Activated T-cell treated with anti-CD3 and anti-CD28 coated beads, Interleukin-2, amount 50 U/mL, for 4 hours (primary cell): ENCODE results near the gene CSGALNACT2. TPM values are rescaled to one million over a fixed set of nuclear protein-coding genes. Genes with fewer than 3 reads are reported as not detected.
A peak's percentile ranks its signal among the peaks of the same experiment; 100 is the strongest.
"Not testable (repeated sequence)": the region's sequence is repeated elsewhere in the genome, so short reads cannot be mapped to it uniquely, and the experiment has no call there.

Experiments
- ATAC-seq, 2 donors: fragments of 200-7000 bp; cut with Tn5 transposase; one replicate each; pipeline ENCODE4 v1.10.0; 2021
- DNase-seq: peaks from one replicate; pipeline ENCODE4 v3.0.0-alpha.2; 2020
- H3K27me3 Mint-ChIP-seq: one replicate; pipeline ENCODE4 v1.8.0; 2021; ENCODE audit warnings: low read depth, mixed read lengths
- H3K36me3 Mint-ChIP-seq: one replicate; pipeline ENCODE4 v1.8.0; 2022; ENCODE audit warnings: mixed read lengths; ENCODE audit not compliant: insufficient read depth
- H3K4me1 Mint-ChIP-seq: one replicate; pipeline ENCODE4 v1.8.0; 2021; ENCODE audit warnings: low read depth, mixed read lengths
- H3K4me3 Mint-ChIP-seq: one replicate; pipeline ENCODE4 v1.8.0; 2021; ENCODE audit warnings: mild to moderate bottlenecking, moderate library complexity, mixed read lengths
- H3K9me3 Mint-ChIP-seq: one replicate; pipeline ENCODE4 v1.8.0; 2021; ENCODE audit warnings: mixed read lengths
- total RNA-seq, 3 donors: library from RNA; stranded (reverse); gene quantifications; one replicate each; pipeline ENCODE4 v1.2.1, GENCODE V29; 2021

CSGALNACT2 gene
- total RNA-seq, 3 donors from 2014 or later = 14.7 to 19.5 (median 15.5) TPM

DNA sequence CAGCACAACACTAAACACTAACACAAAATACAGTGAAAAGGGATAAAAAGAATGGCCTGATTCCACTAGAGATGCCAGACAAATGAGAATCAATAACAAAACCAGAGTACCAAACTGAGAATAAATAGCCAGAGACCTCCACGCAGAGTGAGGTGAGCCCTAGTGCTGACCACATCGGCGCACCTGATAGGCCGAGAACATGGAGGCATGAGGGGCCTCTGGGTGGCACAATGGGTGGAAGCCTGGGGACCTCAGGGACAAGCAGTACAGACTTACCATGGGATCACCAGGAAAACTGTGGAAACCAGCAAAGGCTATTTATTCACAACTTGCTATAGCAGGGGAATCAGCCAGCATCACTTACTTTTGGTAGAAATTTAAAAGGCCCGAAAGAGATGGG, 1.8 kb upstream of the CSGALNACT2 start:
- H3K4me1 Mint-ChIP-seq = peaks cover 40% of the 10 kb centered on the region
- H3K9me3 Mint-ChIP-seq = no peaks in the 10 kb centered on the region
- DNase-seq (no peak), ATAC-seq (no peak)
- H3K4me3 Mint-ChIP-seq = peak overlapping the region; percentile 92
- peaks cover 4% of the 10 kb centered on the region for H3K36me3 Mint-ChIP-seq
- no peaks in the 10 kb centered on the region for H3K27me3 Mint-ChIP-seq

DNA sequence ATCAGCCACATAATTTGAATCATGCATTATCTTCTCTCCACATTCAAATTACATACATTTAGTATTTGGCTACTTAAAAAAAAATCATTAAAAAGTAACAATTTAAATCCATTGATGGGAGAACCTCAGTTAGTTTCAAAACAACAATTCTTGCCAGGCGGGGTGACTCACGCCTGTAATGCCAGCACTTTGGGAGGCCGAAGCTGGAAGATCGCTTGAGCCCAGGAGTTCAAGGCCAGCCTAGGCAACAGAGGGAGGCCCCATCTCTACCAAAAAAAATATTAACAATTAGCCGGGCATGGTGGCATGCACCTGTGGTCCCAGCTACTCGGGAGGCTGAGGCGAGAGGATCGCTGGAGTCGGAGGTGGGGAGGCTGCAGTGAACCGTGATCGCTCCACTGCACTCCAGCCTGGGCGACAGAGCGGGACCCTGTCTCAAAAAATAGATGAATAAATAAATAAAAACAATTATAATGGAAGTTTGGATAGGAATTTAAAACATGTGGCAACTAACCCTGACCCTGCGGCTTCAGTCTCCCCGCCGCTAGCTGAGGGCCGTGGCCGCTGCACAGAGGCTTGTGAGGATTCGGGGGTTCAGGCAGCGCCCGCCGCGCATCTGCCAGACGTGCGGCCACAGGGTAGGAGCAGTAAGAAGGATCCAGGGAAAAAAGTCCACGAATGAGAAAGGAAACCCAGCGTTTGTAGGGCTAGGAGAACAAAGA, 1.1 kb upstream of the CSGALNACT2 start:
- H3K27me3 Mint-ChIP-seq = no peaks in the 10 kb centered on the region
- no peaks in the 10 kb centered on the region for H3K9me3 Mint-ChIP-seq
- DNase-seq (no peak), ATAC-seq (no peak)
- H3K4me3 Mint-ChIP-seq = peak overlapping the region; percentile 92
- peaks cover 44% of the 10 kb centered on the region for H3K4me1 Mint-ChIP-seq
- H3K36me3 Mint-ChIP-seq = peaks cover 6% of the 10 kb centered on the region

DNA sequence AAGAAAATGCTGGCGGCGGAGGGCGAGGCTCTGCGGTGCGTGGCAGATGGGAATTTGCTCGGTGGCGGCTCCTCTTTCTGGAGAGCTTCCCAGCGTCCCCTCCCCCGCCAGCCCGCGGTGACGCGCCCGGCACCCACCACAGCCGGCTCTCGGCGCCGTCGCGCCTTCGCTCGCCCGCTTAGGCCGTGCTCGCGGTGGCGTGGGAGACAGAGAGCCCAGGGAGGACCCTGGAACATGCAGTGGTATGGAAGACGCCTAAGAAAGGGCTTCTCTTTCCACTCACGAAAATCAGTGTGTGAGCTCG, 576 bp upstream of the CSGALNACT2 start:
- peak; percentile 34 for DNase-seq
- Mint-ChIP-seq H3K36me3 (peaks cover 6% of the 10 kb centered on the region), H3K27me3 (no peaks in the 10 kb centered on the region), H3K4me1 (peaks cover 48% of the 10 kb centered on the region), H3K9me3 (no peaks in the 10 kb centered on the region), H3K4me3 (peak overlapping the region; percentile 92)
- peak; percentile 14 to 29 for ATAC-seq

DNA sequence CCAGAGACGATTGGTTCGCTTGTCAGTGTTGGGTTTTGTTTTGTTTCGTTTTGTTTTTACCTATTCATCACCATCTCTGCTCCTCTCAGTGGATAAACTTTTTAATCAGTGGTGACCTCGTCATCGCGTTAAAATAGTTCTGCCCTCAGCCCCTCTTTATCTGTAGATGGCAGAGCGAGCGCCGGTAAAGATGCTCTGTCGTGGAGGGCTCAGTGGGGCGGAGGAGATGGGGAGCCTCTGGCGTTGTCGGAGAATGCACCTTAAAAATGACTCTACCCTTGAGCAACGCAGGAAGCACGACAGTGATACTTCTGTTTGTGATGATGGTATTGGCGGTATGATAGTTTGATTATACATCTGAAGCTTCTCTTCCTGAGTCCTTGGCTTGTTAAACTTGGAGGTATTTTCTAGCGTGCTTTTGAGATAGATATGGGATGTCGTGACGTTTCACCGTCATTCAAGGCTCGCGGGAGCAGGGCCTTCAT, 554 bp downstream of the CSGALNACT2 start:
- no peaks in the 10 kb centered on the region for H3K27me3 Mint-ChIP-seq
- peaks cover 58% of the 10 kb centered on the region for H3K4me1 Mint-ChIP-seq
- peak; percentile 72 to 73 for ATAC-seq
- H3K9me3 Mint-ChIP-seq = no peaks in the 10 kb centered on the region
- peak; percentile 48 for DNase-seq
- peaks cover 6% of the 10 kb centered on the region for H3K36me3 Mint-ChIP-seq
- H3K4me3 Mint-ChIP-seq = peak overlapping the region; percentile 95

DNA sequence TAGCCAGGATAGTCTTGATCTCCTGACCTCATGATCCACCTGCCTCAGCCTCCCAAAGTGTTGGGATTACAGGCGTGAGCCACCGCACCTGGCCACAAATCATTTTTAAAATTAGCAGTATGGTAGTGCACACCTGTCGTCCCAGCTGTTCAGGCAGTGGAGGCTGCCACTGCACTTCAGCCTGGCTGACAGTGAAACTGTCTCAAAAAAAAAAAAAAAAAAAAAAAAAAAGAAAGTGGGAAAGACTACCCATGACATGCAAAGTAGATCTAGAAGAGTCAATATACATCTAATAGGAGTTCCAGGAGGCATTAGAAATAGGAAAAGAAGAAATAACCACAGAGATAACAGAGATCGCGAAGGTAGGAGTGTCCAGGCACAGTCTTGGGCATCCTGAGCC, 3.2 kb downstream of the CSGALNACT2 start:
- ATAC-seq = no peak
- Mint-ChIP-seq H3K36me3 (peaks cover 10% of the 10 kb centered on the region), H3K4me1 (peaks cover 72% of the 10 kb centered on the region)

DNA sequence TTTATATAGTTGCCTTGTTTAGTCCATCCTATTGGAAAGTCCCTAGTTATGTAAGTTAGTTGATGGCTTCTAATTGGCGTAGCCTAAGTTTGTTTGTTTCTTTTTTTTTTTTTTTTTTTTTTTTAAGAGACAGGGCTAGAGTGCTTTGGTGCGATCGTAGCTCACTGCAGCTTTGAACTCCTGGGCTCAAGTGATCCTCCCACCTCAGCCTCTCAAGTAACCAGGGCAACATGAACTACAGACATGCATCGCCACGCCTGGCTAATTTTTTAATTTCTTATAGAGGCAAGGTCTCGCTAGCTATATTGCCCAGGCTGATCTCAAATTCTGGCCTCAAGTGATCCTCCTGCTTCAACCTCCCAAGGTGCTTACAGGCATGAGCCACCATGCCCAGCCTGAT, 7.1 kb downstream of the CSGALNACT2 start:
- Mint-ChIP-seq H3K36me3 (peaks cover 18% of the 10 kb centered on the region), H3K4me3 (no peak overlapping the region), H3K27me3 (no peaks in the 10 kb centered on the region), H3K9me3 (peaks cover 4% of the 10 kb centered on the region), H3K4me1 (peaks cover 72% of the 10 kb centered on the region)
- no peak for ATAC-seq
- DNase-seq = no peak

More for the DNA sequence above, 3.2 kb downstream of the CSGALNACT2 start:
- no peaks in the 10 kb centered on the region for H3K9me3 Mint-ChIP-seq
- H3K27me3 Mint-ChIP-seq = no peaks in the 10 kb centered on the region
- DNase-seq = no peak
- peak overlapping the region; percentile 26 for H3K4me3 Mint-ChIP-seq

DNA sequence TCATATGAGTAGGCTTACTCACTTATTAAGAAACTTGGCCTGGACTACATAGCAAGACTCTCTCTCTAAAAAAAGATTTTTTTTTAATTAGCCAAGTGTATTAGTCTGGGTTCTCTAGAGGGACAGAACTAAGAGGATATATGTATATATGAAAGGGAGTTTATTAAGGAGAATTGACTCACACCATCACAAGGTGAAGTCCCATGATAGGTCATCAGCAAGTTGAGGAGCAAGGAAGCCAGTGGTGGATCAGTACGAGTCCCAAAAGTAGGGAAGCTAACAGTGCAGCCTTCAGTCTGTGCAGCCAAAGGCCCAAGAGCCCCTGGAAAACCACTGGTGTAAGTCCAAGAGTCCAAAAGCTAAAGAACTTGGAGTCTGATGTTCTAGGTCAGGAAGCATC, 7.7 kb downstream of the CSGALNACT2 start:
- Mint-ChIP-seq H3K36me3 (peaks cover 16% of the 10 kb centered on the region), H3K4me1 (peaks cover 72% of the 10 kb centered on the region)
- ATAC-seq, H3K9me3 Mint-ChIP-seq, H3K4me3 Mint-ChIP-seq, H3K27me3 Mint-ChIP-seq, DNase-seq: not testable (repeated sequence)

DNA sequence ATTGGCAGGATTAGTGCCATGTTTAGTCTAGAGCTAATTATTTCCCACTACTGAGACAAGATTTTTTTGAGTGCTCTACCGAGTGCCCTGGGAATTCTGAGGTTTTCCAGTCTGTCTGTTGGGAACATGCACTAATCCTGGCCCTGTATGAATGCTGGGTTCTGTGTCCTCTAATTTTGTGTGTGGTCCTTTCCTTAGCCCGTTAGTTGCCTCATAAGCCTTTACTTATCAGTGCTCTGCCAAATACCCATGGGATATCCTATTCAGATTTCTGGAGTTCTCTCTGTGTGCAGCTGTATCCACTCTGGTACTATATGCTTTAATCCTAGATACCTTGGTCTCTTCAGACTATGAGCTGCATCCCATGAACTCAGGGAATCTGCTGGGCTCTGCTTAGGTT, 13.1 kb downstream of the CSGALNACT2 start:
- DNase-seq (no peak), ATAC-seq (no peak)
- no peaks in the 10 kb centered on the region for H3K27me3 Mint-ChIP-seq
- H3K36me3 Mint-ChIP-seq = peaks cover 14% of the 10 kb centered on the region
- peak overlapping the region; percentile 9 for H3K4me3 Mint-ChIP-seq
- H3K9me3 Mint-ChIP-seq = peaks cover 4% of the 10 kb centered on the region
- peaks cover 63% of the 10 kb centered on the region for H3K4me1 Mint-ChIP-seq

DNA sequence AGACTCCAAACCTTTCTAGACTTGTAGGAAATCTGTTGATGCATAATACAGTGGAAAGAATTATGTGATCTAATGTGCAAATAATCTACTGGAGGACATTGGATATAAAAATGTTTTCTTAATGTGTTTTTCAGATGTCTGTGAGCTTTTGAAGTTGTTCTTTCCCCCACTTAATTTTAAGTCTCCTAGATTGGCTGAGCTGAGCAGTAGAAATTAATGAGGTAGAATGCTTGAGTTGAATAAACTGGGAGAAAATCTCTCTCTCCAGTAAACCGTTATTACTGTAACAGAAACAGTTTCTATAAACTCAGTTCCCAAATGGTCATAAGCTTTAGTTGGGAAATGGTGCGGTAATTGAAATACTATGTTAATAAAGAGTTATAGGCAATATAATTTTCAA, 15.7 kb downstream of the CSGALNACT2 start:
- Mint-ChIP-seq H3K9me3 (no peaks in the 10 kb centered on the region), H3K4me3 (no peak overlapping the region), H3K4me1 (peaks cover 58% of the 10 kb centered on the region), H3K27me3 (no peaks in the 10 kb centered on the region), H3K36me3 (peaks cover 13% of the 10 kb centered on the region)
- DNase-seq (no peak), ATAC-seq (no peak)

DNA sequence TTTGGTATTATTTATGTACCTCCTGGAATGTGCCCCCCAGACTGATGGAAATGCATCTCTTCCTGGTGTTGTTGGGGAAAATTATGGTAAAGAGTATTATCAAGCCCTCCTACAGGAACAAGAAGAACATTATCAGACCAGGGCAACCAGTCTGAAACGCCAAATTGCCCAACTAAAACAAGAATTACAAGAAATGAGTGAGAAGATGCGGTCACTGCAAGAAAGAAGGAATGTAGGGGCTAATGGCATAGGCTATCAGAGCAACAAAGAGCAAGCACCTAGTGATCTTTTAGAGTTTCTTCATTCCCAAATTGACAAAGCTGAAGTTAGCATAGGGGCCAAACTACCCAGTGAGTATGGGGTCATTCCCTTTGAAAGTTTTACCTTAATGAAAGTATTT, 17.0 kb downstream of the CSGALNACT2 start:
- no peaks in the 10 kb centered on the region for H3K27me3 Mint-ChIP-seq
- no peak for ATAC-seq
- H3K36me3 Mint-ChIP-seq = peaks cover 13% of the 10 kb centered on the region
- H3K9me3 Mint-ChIP-seq = no peaks in the 10 kb centered on the region
- H3K4me3 Mint-ChIP-seq = no peak overlapping the region
- peaks cover 61% of the 10 kb centered on the region for H3K4me1 Mint-ChIP-seq
- DNase-seq = no peak

DNA sequence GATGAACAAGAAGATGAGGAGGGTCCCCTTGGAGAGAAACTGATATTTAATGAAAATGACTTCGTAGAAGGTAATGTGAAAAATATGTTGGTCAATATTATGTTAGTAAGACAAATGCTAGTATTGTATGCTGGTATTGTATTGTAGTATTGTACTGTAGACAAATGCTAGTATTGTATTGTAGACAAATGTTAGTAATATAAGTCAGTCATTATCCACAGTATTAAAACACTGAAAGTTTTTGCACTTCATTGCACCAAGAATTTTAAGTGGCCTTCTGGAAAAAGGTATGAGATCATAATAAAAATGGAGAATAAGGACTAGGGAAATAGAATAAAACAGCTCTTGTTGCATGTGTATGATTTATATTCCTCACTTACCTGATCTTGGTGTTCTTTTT, 17.5 kb downstream of the CSGALNACT2 start:
- ATAC-seq = no peak
- Mint-ChIP-seq H3K36me3 (peaks cover 13% of the 10 kb centered on the region), H3K4me3 (no peak overlapping the region), H3K9me3 (no peaks in the 10 kb centered on the region), H3K27me3 (no peaks in the 10 kb centered on the region), H3K4me1 (peaks cover 59% of the 10 kb centered on the region)
- DNase-seq = no peak

DNA sequence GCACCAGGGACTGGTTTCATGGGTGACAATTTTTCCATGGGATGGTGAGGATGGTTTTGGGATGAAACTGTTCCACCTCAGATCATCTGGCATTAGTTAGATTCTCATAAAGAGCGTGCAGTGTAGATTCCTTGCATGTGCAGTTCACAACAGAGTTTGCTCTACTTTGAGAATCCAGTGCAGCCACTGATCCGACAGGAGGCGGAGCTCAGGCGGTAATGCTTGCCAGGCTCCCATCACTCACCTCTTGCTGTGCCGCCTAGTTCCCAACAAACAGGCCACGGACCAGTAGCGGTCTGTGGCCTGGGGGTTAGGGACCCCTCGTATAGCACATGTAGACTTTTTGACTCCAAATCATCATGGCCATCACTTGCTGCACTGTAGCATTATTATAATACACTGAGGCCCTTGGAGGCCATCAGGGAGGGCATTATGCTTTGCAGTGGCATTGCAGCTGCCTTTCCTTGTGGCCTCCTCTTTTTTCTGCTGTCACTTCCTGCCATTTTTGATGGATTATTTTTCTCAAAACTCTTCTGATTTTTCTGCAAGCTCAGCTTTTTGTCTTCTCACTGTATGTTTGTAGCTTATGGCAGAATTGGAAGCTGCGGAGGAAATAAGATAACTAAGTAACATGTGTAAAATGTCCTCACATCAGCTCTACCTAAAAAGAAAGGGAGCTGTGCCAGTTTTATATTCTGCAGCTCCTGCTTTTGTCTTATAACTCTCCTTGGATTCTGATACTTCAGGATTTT, 18.5 kb downstream of the CSGALNACT2 start:
- no peaks in the 10 kb centered on the region for H3K27me3 Mint-ChIP-seq
- no peak for DNase-seq
- H3K4me3 Mint-ChIP-seq = no peak overlapping the region
- H3K4me1 Mint-ChIP-seq = peaks cover 60% of the 10 kb centered on the region
- no peak for ATAC-seq
- H3K9me3 Mint-ChIP-seq = no peaks in the 10 kb centered on the region
- peaks cover 18% of the 10 kb centered on the region for H3K36me3 Mint-ChIP-seq

DNA sequence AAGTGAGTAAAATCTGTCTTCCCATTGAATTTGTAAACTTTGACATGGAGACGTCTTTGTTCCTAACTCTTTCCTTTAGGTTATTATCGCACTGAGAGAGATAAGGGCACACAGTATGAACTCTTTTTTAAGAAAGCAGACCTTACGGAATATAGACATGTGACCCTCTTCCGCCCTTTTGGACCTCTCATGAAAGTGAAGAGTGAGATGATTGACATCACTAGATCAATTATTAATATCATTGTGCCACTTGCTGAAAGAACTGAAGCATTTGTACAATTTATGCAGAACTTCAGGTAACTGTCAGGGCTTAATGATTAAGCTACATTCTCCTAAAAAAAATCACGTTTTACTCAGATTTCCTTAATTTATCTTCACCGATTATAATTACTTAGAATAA, 20.4 kb downstream of the CSGALNACT2 start:
- ATAC-seq (no peak), DNase-seq (no peak)
- H3K36me3 Mint-ChIP-seq = peaks cover 33% of the 10 kb centered on the region
- peaks cover 67% of the 10 kb centered on the region for H3K4me1 Mint-ChIP-seq
- H3K9me3 Mint-ChIP-seq = no peaks in the 10 kb centered on the region
- no peak overlapping the region for H3K4me3 Mint-ChIP-seq
- H3K27me3 Mint-ChIP-seq = no peaks in the 10 kb centered on the region

DNA sequence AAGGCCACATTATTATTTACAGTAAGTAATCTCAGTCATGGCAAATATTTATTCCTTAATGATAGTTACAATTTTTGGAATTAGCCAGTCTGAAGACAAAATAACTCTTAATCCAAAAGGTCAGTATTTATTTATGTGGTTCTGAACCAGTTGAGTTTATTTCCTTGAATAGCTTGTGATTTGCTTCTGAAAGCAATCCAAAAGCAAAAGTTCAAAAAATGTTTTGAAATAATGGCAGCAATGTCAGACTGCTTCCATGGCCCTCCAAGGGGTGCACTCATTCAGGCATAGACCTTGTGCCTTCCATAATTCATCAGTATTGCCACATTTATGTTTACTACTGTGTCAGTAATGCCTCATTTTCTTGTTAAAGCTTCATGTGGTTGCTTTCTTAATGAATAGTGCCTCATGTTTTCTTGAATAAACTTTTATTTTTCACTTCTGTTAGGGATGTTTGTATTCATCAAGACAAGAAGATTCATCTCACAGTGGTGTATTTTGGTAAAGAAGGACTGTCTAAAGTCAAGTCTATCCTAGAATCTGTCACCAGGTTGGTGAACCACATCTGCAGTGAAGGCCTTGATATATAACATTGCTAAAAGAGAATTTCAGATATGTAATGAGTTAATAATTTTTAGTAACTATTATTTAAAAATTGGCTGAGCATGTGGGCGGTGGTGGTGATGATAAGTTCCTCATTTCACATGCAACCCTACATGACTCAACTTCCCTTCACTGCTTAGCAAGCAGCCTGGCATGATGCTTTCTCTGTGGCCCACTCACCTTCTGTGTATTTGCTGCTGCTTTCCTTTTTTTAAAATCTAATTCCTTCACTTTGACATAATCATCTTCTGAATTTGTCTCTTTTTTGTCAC, 22.0 kb downstream of the CSGALNACT2 start:
- Mint-ChIP-seq H3K27me3 (no peaks in the 10 kb centered on the region), H3K4me1 (peaks cover 60% of the 10 kb centered on the region), H3K4me3 (peak overlapping the region; percentile 6), H3K36me3 (peaks cover 35% of the 10 kb centered on the region), H3K9me3 (no peaks in the 10 kb centered on the region)
- ATAC-seq (peak; percentile 86), DNase-seq (peak; percentile 9)
